22Rv1 (cell line): ENCODE results near the gene PTTG2.

Source experiments
- ZFX ChIP-seq: fragments of 450-650 bp; IDR thresholded peaks from 2 replicates; pipeline ENCODE4 v1.6.1; 2017; ENCODE audit warnings: antibody characterized with exemption, borderline replicate concordance
- TF ChIP-seq, protein P1 (sequence below): fragments of 450-650 bp; IDR thresholded peaks from 2 replicates; pipeline ENCODE4 v1.5.1; 2017; ENCODE audit warnings: mild to moderate bottlenecking

- TF ChIP-seq, protein P1, sequence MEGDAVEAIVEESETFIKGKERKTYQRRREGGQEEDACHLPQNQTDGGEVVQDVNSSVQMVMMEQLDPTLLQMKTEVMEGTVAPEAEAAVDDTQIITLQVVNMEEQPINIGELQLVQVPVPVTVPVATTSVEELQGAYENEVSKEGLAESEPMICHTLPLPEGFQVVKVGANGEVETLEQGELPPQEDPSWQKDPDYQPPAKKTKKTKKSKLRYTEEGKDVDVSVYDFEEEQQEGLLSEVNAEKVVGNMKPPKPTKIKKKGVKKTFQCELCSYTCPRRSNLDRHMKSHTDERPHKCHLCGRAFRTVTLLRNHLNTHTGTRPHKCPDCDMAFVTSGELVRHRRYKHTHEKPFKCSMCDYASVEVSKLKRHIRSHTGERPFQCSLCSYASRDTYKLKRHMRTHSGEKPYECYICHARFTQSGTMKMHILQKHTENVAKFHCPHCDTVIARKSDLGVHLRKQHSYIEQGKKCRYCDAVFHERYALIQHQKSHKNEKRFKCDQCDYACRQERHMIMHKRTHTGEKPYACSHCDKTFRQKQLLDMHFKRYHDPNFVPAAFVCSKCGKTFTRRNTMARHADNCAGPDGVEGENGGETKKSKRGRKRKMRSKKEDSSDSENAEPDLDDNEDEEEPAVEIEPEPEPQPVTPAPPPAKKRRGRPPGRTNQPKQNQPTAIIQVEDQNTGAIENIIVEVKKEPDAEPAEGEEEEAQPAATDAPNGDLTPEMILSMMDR: no peak
- TF ChIP-seq ZFX: no peak
These were observed 33.6 kb downstream of the PTTG2 start for GRCh38 chr4:37993806-37994205.
